ENCODE measurements around the gene MS4A2.
"Not testable (repeated sequence)": the region's sequence is repeated elsewhere in the genome, so short reads cannot be mapped to it uniquely, and the experiment has no call there.

The MS4A2 gene
- long read RNA-seq, donor 1 = 0 reads
- long read RNA-seq, donor 2 = 0 reads
- long read RNA-seq, donor 3 = 0 reads
- long read RNA-seq, donor 4 = 0 reads
- long read RNA-seq, donor 5 = 0 reads
- long read RNA-seq, donor 6 = 0 reads
- long read RNA-seq, donor 7 = 0 reads
- long read RNA-seq, donor 8 = 0 reads

DNA sequence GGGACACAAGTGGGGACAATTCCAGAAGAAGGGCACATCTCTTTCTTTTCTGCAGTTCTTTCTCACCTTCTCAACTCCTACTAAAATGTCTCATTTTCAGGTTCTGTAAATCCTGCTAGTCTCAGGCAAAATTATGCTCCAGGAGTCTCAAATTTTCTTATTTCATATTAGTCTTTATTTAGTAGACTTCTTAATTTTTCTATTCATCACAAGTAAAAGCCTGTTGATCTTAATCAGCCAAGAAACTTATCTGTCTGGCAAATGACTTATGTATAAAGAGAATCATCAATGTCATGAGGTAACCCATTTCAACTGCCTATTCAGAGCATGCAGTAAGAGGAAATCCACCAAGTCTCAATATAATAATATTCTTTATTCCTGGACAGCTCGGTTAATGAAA, at the start of gene MS4A2:
MS4A2 (plus strand) TSS at position 301 of the 400 bp plus-strand sequence. CDS start 102 bp downstream, outside the sequence.
- DNase-seq = no peak

DNA sequence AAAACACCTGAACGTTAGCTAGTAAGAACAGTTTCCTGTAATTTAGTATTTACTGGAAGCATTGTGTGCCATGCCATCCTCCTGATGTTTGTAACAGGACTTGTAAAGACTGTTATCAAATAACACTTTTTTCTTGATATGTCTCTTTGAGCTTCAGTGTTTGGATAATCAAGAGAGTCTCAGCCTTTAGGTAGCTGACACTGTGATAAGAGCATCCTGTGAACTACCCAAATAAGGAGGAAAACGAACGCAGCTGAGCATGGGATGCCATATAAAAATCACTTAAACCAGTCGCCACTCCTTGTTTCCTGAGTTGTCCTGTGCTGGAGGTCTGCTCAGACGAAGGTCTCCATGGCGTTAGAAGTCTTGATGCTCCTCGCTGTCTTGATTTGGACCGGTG, 48.4 kb upstream of the MS4A2 start, which contains the start of gene OOSP2:
OOSP2 (plus strand) TSS at position 301 of the 400 bp plus-strand sequence; CDS start at position 352, 51 bp downstream.
- no peak for DNase-seq

DNA sequence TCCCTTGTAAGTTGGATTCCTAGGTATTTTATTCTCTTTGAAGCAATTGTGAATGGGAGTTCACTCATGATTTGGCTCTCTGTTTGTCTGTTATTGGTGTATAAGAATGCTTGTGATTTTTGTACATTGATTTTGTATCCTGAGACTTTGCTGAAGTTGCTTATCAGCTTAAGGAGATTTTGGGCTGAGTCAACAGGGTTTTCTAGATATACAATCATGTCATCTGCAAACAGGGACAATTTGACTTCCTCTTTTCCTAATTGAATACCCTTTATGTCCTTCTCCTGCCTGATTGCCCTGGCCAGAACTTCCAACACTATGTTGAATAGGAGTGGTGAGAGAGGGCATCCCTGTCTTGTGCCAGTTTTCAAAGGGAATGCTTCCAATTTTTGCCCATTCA, 38.0 kb upstream of the MS4A2 start:
- not testable (repeated sequence) for DNase-seq

DNA sequence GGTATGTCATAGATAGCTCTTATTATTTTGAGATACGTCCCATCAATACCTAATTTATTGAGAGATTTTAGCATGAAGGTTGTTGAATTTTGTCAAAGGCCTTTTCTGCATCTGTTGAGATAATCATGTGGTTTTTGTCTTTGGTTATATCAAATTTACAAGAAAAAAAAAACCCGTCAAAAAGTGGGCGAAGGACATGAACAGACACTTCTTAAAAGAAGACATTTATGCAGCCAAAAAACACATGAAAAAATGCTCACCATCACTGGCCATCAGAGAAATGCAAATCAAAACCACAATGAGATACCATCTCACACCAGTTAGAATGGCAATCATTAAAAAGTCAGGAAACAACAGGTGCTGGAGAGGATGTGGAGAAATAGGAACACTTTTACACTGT, 37.6 kb upstream of the MS4A2 start:
- DNase-seq = not testable (repeated sequence)

DNA sequence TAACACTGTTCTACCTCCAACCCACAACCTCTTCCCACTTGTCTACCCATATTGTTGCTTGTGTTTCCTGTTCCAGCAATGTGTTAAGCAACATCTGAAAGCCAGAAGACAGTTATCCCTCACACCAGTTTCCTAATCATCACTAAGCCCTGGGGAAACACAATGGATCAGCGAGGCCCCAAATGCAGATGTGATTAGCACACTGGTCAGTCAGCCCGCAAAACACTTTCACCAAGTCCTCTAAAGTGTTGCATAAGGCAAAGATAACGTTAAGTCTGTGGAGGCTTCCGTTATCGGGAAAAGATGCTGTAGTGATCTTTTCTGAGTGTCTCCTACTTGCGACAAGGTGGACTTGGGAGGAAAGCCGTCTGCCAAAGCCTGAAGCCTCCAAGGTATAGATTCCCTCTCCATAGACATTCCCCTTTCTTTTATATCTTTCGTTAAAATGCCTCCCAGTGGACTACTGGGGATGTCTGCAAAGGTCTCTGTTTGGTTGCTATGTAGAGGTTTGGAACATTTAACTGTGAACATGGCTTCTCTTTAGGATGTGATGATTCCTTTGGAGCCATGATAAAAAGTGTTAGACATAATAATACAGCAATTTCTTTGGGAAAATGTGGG, 32.0 kb upstream of the MS4A2 start, which contains the start of gene MS4A3:
MS4A3 (plus strand) TSS at position 317 of the 621 bp plus-strand sequence. CDS start 4,496 bp downstream, outside the sequence.
- no peak for DNase-seq

DNA sequence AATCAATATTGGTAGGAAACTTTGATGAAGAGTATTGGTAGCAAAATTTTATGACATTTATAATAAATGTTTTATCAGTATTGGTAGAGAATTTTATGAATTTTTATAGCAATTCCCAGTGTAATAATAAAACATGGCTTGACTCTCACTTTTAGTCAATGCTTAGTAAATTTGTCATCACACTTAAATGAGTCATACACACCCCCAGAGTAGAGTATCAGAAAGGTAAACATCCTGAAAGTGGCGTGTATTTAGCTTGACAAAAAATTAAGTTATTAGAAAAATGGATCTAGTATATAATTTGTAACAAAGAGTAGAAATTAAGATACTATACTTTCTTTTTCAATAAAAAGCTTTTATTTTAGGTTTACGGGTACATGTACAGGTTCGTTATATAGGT, 29.4 kb upstream of the MS4A2 start:
- no peak for DNase-seq

DNA sequence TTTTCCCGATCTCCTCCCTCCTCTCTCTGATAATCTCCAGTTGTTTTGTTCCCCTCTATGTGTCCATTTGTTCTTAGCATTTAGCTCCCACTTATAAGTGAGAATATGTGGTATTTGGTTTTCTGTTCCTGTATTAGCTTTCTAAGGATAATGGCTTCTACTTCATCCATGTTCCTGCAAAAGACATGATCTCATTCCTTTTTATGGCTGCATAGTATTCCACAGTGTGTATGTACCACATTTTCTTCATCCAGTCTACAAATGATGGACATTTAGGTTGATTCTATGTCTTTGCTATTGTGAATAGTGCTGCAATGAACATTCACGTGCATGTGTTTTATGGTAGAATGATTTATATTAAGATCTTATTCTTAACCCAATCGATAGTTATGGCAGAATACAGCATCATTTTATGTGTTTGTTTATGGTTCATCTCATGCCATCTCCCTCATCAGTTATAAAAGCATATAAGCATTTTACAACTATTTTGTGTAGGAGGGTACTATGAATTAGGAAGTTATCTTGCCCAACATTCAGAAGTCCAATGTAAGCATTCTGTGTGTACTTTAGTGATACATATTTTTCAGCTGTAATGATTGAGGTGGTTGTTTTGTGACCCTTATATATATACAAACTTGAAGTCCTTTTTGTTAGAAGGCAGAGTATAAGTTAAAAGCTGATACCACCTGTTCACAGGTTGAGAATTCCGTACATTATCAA, 28.8 kb upstream of the MS4A2 start:
- DNase-seq = no peak

DNA sequence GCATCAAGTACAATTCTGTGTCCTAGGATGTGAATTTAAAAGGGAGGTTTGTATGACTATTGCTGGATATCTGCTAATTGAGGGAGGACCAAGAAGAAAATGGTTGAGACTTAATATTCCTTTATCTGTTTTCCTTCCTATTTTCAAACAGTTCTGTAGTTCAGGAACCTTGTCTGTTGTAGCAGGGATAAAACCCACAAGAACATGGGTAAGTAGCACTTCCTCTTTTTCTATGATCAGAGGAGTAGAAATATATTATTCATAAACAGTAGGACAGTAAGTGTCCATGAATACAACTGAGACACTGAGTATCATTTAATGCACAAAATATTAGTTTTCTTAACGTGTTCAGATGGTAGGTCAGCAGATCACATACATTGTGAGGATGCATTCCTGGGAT, 24.4 kb upstream of the MS4A2 start:
- no peak for DNase-seq

DNA sequence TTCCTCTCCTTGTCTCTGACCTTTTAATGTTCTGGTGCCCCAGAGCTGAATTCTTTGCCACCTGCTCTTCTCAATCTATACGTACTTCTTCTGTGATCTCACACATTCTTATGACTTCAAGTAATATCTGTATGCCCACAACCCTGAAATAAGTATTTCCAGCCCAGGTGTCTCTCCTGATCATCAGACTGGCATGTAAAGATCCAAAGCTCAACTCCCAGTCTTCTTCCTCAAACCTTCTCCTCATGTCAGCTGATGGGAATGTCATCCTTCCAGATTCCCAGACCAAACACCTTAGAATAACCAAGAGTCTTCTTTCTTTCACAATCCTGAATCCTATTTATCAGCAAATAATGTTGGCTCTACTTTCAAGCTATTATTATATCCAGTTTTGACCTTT, 22.7 kb upstream of the MS4A2 start:
- no peak for DNase-seq

DNA sequence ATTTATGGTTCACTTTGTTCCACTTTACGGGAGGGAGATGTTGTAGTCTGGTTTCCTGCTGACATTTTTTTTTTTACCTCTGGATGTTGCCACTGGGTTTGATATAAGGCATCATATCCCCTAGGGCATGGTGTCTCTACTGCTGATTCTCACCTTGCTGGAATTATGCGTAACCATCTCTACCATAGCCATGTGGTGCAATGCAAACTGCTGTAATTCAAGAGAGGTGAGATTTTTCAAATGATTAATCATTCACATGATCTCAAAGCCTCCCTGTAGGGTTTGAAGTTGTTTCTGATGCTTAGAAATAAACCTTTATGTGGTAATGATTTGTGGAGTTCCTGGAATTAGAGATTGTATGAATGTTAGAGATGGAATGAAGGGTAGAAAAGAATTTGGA, 19.0 kb upstream of the MS4A2 start:
- no peak for DNase-seq

DNA sequence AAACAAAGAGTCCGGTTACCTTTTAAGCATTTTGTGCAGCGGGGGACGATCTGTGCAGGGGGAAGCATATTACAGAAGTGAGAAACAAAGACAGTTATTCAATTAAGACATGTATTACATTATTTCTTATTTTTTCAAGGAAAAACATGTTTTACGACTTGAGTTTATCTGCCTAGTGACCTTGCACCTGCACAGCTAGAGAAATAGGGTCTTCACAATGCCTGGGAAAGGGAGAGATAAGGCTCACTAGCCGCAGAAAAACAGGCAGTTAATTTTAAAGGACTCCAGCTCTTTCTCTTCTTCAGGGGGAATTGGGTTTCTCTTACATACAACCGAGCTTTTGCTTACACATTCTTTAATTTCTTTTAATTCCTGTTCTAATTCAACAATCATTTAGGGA, 16.8 kb upstream of the MS4A2 start:
- DNase-seq = not testable (repeated sequence)

DNA sequence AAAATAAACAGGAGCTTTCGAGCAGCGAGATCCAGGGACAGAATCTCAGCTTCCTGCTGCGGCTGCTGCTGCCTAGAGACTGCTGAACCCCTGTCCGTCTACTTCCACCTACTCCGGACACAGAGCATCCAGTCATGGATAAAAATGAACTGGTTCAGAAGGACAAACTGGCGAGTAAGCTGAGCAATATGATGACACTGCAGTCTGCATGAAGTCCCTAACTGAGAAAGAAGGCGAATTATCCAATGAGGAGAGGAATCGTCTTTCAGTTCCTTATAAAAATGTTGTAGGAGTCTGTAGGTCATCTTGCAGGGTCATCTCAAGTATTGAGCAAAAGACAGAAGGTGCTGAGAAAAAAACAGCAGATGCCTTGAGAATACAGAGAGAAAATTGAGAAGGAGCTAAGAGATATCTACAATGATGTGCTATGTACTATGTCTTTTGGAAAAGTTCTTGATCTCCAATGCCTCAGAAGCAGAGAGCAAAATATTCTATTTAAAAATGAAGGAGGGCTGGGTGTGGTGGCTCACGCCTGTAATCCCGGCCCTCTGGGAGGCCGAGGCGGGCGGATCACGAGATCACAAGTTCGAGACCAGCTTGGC, 11.1 kb upstream of the MS4A2 start:
- DNase-seq = no peak

DNA sequence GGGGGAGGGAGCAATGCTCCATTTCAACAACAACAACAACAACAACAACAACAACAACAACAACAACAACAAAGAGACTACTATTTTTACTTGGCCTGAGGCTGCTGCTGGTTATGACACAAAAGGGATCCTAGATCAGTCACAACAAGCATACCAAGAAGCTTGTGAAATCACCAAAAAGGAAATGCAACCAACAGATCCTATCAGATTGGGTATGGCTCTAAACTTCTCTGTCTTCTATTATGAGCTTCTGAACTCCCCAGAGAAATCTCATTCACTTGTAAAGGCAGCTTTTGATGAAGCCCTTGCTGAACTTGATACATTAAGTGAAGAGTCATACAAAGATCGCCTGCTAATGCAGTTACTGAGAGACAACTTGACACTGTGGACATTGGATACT, 10.5 kb upstream of the MS4A2 start:
- DNase-seq = no peak

DNA sequence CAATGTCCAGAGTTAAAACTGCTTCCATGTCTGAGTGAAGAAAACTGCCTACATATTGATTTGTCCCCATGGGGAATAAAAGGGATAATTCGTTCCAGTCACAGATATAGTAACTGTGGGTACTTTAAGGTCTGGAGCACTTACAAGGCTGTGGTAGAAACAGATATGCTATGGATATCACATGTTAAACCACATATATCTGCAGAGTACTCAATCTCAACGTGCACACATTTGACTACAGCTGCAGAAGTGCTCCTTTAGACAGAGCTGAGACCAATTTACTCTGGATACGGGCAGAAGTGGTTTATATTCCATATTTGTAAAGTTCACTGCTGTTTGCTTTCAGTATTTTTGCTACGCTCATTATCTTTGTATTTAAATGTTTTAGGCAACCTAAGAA, 9.7 kb upstream of the MS4A2 start:
- no peak for DNase-seq

DNA sequence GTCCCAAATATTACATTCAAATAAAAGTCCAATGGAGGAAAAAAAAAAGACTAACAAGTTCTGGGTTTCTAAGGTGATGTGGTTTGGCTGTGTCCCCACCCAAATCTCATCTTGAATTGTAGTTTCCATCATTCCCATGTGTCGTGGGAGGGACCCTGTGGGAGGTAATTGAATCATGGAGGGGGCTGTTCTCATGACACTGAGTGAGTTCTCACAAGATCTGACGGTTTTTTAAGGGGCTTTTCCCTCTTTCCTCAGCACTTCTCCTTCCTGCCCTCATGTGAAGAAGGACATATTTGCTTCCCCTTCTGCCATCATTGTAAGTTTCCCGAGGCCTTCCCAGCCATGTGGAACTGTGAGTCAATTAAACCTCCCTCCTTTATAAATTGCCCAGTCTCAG, 7.9 kb upstream of the MS4A2 start:
- no peak for DNase-seq

DNA sequence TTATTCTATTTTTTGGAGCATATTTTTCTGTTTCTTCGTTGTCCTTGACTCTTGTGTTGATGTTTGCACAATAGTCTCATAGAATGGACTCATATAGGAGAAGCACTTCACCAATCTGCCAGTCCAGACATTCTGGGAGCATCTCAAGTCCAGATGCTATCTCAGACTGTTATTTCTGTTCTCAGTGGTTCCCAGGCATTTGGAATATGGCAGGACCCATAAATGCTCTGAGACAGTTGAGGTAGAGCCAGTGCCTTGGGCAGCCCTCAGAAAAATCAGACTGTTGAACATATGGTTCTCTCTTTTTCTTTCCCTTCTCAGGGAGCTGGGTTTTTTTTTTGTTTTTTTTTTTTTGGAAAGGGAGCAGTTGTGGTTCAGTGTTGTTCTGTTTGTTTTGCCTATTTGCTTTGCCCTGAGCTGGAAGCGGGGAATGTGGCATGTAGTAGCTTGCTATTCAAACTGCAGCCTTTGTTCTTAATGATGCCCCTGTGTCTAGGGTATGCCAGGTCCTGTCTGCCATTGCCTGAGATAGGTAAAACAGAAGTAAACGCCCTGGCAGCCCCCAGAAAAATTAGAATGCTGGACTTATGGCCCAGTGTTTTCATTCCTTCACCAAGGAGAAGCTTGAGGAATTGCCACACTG, 3.7 kb upstream of the MS4A2 start:
- no peak for DNase-seq

DNA sequence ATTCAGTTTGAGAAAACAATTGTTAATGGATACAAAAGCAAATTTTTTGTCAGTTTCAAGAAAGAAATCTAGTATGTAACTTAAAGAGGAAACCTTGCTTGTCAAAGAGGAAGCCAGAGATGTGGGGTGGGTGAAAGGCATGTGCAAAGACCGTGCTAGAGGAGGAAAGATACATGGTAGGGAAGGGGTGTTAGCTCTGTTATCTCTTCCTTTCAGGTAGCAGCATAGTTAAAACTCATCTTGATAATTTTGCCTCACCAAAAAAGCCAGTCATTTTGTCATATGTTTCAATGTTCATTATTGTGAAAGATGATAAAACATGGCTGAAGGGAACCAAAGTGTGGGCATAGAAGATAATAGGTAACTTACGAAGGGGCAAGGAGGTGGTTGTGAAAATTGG, 2.6 kb upstream of the MS4A2 start:
- no peak for DNase-seq

DNA sequence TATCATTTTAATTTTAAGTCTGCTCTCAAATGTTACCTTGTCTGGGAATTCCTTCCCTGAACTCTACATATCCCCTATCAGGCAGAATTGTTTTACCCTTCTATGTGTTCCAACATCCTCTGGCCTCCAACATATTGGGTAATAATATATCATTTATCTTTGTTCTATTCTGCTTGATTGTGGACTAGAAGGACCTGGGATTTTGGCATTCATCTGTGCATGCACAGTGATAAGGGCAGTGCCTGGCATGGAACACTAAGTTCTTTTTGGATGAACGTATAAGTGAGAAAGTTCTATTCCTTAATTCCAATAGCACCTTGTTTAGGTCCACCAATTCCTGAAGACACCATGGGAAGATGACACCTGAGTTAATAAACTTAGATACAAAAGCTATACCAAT, 1.2 kb upstream of the MS4A2 start:
- DNase-seq = no peak

DNA sequence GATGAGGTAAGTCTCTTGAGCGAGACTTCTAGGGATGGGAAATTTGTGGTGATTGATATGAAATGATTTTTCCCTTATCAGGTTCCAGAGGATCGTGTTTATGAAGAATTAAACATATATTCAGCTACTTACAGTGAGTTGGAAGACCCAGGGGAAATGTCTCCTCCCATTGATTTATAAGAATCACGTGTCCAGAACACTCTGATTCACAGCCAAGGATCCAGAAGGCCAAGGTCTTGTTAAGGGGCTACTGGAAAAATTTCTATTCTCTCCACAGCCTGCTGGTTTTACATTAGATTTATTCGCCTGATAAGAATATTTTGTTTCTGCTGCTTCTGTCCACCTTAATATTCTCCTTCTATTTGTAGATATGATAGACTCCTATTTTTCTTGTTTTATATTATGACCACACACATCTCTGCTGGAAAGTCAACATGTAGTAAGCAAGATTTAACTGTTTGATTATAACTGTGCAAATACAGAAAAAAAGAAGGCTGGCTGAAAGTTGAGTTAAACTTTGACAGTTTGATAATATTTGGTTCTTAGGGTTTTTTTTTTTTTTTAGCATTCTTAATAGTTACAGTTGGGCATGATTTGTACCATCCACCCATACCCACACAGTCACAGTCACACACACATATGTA, 7.1 kb downstream of the MS4A2 start:
- no peak for DNase-seq

DNA sequence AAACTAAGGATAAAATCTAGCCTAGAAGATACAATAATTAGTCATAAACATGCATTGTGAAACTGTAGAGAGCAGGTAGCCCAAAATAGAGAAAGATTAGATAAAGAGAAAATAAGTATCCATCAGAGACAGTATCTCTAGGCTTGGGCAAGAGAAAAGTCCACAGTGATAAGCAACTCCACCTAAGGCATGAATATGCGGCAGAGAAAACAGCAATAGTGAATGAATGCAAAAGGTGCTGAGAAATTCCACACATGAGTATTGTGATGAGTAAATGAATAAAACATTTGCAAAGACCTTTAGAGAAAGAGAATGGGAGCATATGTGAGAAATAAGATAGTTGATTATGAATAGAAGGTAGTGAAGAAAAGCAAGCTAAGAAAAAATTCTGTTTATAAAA, 8.7 kb downstream of the MS4A2 start:
- no peak for DNase-seq

DNA sequence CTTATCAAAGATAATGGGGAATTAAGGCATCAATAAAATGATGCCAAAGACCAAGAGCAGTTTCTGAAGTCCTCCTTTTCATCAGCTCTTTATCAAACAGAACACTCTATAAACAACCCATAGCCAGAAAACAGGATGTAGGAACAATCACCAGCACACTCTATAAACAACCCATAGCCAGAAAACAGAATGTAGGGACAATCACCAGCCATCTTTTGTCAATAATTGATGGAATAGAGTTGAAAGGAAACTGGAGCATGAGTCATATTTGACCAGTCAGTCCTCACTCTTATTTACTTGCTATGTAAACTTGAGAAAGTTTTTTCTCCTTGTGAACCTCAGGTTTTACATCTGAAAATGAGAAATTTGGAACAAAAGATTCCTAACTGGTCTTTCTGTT, 10.0 kb downstream of the MS4A2 start:
- no peak for DNase-seq

DNA sequence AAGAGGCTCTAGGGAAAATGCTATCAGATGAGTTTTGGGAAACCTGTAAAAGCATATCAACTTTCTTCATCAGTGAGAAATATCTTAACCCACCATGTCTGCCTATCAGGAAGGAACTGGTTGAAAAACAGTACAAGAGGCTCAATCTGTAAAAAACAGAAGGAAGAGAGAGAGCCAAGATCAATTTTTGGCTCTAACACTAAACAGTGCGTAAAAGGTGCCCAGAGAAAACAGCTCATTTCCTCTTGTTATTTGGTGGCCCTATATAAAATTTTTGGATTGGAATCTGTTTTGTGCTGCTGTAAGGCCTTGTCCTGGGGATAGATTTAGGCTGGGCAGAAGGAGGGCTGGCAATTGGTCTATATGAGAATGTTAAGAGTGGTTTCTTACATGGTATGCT, 12.1 kb downstream of the MS4A2 start:
- DNase-seq = no peak
